ENCODE results near the gene PHF23. TPM values are rescaled to one million over a fixed set of nuclear protein-coding genes. Genes with fewer than 3 reads are reported as not detected.

PHF23 gene
- total and polyA plus RNA-seq, 2 donors (not counting 1 experiment from before 2014, with no cell fraction given): 45.4 to 48.7 TPM

DNA sequence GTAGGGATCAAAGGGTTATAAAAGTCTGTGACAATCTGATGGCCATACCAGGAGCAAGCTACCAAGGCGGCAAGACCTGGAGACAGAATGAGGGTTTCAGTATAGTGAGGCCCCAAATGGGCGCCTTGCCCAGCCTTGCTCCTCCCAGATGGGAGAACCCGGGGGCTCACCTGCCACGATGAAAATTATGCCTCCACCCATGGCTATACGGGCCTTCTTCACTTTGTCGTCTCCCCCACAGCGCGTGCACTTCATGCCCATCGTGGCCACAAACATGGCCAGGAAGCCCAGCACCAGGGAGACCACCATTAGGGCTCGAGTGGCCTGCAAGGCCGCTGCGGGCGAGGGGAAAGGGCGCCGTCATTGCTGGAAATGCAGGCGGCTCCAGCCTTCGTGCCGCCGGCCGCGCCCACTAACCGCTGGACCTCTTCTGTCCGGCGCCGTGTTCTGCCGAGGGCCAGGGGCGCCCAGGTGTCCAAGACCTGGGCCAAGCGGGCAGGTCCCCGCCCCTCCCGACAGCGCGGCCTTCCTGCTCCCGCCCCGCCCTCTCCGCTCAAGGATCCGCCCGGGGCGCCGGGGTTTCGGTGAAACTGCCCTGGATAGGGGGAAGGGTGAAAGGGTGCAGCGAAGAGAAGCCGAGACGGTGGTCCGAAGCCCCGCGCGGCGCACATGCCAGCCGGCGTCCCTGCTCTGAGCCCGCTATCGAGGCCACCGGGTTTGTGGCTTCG, 21.6 kb upstream of the PHF23 start:
- TF ChIP-seq EZH2 (IDR thresholded peaks at IDR 0.05; ENCODE audit: low read length, missing control alignments) (no peak), CTCF (conservative IDR thresholded peaks at IDR 0.05 in 1 of 2, IDR thresholded peaks at IDR 0.05 in 1 of 2; ENCODE audit: low read depth in 1 of 2, low read length in 2 of 2) (no peak)
- Histone ChIP-seq H3K9ac (ENCODE audit: insufficient read depth, low read length) (no peak overlapping the region), H3K27me3 (ENCODE audit: control insufficient read depth, insufficient read depth, low read length) (no peaks in the 10 kb centered on the region), H3K4me2 (ENCODE audit: extremely low read depth, insufficient read depth, low read length) (no peak overlapping the region), H3K9me3 (ENCODE audit: control insufficient read depth, insufficient read depth, low read depth, low read length) (no peaks in the 10 kb centered on the region), H3K79me2 (ENCODE audit: control insufficient read depth, insufficient read depth, low read length) (no peaks in the 10 kb centered on the region), H2AFZ (ENCODE audit: low read length) (peak overlapping the region; percentile 29), H3K36me3 (ENCODE audit: control insufficient read depth, insufficient read depth, low read length) (peaks cover 1% of the 10 kb centered on the region), H3K4me3 (replicated peaks in 1 of 4; ENCODE audit: control extremely low read depth in 1 of 4, insufficient read depth in 1 of 4, low read depth in 3 of 4, low read length in 4 of 4) (peak overlapping the region in 1 of 4 experiments; percentile 32), H3K4me1 (ENCODE audit: control insufficient read depth, extremely low read depth, insufficient read depth, low read length) (peaks cover 3% of the 10 kb centered on the region), H3K27ac (ENCODE audit: insufficient read depth, low read length) (no peak overlapping the region), H4K20me1 (ENCODE audit: control insufficient read depth, extremely low read depth, insufficient read depth, low read length) (no peaks in the 10 kb centered on the region)
- DNase-seq (ENCODE audit: low read depth in 2 of 2): no peak

- Histone ChIP-seq H3K9me3 (ENCODE audit: control insufficient read depth, insufficient read depth, low read depth, low read length) (no peaks in the 10 kb centered on the region), H4K20me1 (ENCODE audit: control insufficient read depth, extremely low read depth, insufficient read depth, low read length) (no peaks in the 10 kb centered on the region), H3K4me2 (ENCODE audit: extremely low read depth, insufficient read depth, low read length) (no peak overlapping the region), H3K4me3 (replicated peaks in 1 of 4; ENCODE audit: control extremely low read depth in 1 of 4, insufficient read depth in 1 of 4, low read depth in 3 of 4, low read length in 4 of 4) (no peak overlapping the region), H3K4me1 (ENCODE audit: control insufficient read depth, extremely low read depth, insufficient read depth, low read length) (peaks cover 3% of the 10 kb centered on the region), H3K36me3 (ENCODE audit: control insufficient read depth, insufficient read depth, low read length) (peaks cover 1% of the 10 kb centered on the region), H3K27ac (ENCODE audit: insufficient read depth, low read length) (no peak overlapping the region), H3K27me3 (ENCODE audit: control insufficient read depth, insufficient read depth, low read length) (no peaks in the 10 kb centered on the region), H2AFZ (ENCODE audit: low read length) (no peak overlapping the region), H3K9ac (ENCODE audit: insufficient read depth, low read length) (no peak overlapping the region), H3K79me2 (ENCODE audit: control insufficient read depth, insufficient read depth, low read length) (no peaks in the 10 kb centered on the region)
- DNase-seq (ENCODE audit: low read depth in 2 of 2): no peak
- TF ChIP-seq EZH2 (IDR thresholded peaks at IDR 0.05; ENCODE audit: low read length, missing control alignments): no peak
- no peak for TF ChIP-seq CTCF (conservative IDR thresholded peaks at IDR 0.05 in 1 of 2, IDR thresholded peaks at IDR 0.05 in 1 of 2; ENCODE audit: low read depth in 1 of 2, low read length in 2 of 2)
Measured at GRCh38 chr17:7260151-7260550, 20.9 kb upstream of the PHF23 start.

DNA sequence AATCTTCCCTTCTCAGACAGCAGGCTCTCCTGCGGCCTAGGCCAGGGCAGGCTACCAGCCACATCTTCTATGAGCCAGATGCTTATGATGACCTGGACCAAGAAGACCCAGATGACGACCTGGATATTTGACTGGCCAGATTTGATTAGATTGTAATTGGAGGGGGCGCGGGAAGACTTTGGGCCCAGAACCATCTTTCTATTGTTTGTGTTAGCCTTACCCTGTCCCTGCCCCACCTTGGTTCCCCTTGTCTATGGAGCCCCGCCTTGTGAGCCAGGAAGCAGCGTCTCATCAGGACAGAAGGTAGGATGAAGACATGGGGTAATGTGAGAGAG, 20.3 kb upstream of the PHF23 start:
- H3K27ac ChIP-seq (ENCODE audit: insufficient read depth, low read length): no peak overlapping the region
- peaks cover 2% of the 10 kb centered on the region for H3K4me1 ChIP-seq (ENCODE audit: control insufficient read depth, extremely low read depth, insufficient read depth, low read length)
- H3K4me3 ChIP-seq (replicated peaks in 1 of 4; ENCODE audit: control extremely low read depth in 1 of 4, insufficient read depth in 1 of 4, low read depth in 3 of 4, low read length in 4 of 4): no peak overlapping the region
- H2AFZ ChIP-seq (ENCODE audit: low read length): no peak overlapping the region
- no peaks in the 10 kb centered on the region for H3K27me3 ChIP-seq (ENCODE audit: control insufficient read depth, insufficient read depth, low read length)
- peaks cover 1% of the 10 kb centered on the region for H3K36me3 ChIP-seq (ENCODE audit: control insufficient read depth, insufficient read depth, low read length)
- no peak overlapping the region for H3K4me2 ChIP-seq (ENCODE audit: extremely low read depth, insufficient read depth, low read length)
- no peaks in the 10 kb centered on the region for H4K20me1 ChIP-seq (ENCODE audit: control insufficient read depth, extremely low read depth, insufficient read depth, low read length)
- no peaks in the 10 kb centered on the region for H3K79me2 ChIP-seq (ENCODE audit: control insufficient read depth, insufficient read depth, low read length)
- H3K9ac ChIP-seq (ENCODE audit: insufficient read depth, low read length): no peak overlapping the region
- no peaks in the 10 kb centered on the region for H3K9me3 ChIP-seq (ENCODE audit: control insufficient read depth, insufficient read depth, low read depth, low read length)
- no peak for DNase-seq (ENCODE audit: low read depth in 2 of 2)
- TF ChIP-seq CTCF (conservative IDR thresholded peaks at IDR 0.05 in 1 of 2, IDR thresholded peaks at IDR 0.05 in 1 of 2; ENCODE audit: low read depth in 1 of 2, low read length in 2 of 2): no peak
- no peak for TF ChIP-seq EZH2 (IDR thresholded peaks at IDR 0.05; ENCODE audit: low read length, missing control alignments)
